Stimulated activated CD4-positive, alpha-beta T cell treated with anti-CD3 and anti-CD28 coated beads, Interleukin-1b, Interleukin-23, amount 100 ng/mL, for 1 hour (primary cell): ENCODE data around the gene CUZD1.

ENCODE experiments used
- DNase-seq, 2 donors: peaks; one replicate each; pipeline ENCODE4 v3.0.0-alpha.2; 2020; ENCODE audit warnings: low read depth in 2 of 2

Gene CUZD1

DNA sequence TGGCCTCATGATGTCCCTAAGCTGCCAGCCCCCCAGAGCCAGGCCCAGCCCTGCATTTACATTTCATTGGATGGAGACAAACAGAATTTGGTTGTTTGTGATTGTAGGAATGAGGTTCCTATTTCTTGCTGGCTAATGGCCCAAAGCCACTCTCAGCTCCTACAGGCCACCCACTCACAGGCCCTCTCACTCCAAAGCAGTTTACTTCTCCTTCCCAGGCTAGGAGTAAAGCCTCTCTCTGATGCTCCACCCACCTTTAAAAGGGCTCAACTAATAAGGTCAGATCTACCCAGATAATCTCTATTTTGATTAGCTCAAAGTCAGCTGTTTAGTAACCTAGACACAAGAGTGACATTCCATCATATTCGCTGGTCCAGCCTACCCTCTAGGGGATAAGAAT lies 11.2 kb upstream of the CUZD1 start:
- no peak for DNase-seq

DNA sequence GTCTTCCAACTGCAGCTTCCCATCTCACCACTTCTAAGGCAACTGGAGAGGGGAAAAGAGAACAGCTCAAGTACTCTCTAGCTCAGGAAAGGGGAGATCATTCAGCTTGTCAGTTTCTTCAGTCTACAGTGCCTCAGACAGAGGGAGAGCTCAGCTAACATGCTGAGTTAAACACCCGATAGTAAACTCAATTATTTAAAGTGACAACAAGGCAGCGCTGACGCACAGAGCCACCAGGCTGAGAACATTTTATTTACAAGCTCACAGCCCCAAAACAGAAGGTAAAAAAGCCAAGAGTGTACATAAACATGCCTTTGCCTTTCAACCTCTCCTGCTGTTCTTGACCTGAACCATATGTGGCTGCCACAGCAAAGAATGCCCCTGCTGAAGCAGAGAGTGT lies 10.1 kb upstream of the CUZD1 start:
- no peak for DNase-seq

DNA sequence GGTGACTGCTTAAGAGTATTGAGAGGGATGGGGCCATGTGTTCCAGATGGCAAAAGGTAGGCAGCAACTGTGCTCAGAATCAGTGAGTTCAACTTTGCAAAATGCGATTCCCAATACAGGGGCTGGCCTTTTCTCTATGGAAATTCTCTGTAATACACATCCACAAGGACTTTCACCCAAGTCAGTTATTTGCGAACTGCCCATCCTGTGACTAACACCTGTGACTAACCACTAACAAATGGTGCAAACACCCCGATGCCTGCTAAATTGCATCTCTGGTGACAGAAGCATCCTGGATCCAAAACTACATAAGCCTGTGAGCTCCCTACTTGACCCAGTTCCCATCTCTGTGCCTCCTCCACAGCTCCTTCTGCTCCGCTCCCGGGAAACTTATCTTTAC lies 9.0 kb upstream of the CUZD1 start:
- no peak for DNase-seq

DNA sequence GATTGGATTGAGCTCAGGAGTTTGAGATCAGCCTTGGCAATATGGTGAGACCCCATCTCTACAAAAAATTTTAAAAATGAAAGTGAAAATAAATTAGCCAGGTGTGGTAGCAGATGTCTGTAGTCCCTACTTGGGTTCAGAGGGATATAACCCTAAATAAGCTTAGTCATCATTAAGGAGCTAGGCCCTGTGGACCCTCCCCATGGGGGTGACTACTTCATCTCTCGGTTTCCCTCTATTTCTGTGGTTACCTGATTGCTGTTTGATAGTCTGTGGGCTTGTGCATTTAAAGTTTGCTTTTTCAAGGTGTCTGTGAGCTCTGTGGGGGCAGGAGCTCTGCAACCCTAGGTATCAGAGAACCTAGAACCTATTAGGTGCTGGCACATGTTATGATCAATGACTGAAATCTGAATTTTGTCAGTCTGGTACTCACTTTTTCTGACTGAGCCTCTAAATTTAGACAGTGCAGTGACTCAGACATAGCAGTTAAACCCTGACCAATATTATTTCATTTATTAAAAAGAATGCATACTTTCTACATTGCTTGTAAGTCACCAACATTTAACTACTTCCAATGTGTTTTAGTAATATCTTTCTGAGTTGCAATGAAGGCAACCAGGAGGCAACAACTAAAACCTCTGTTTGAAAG lies 8.1 kb upstream of the CUZD1 start:
- DNase-seq, result no peak

DNA sequence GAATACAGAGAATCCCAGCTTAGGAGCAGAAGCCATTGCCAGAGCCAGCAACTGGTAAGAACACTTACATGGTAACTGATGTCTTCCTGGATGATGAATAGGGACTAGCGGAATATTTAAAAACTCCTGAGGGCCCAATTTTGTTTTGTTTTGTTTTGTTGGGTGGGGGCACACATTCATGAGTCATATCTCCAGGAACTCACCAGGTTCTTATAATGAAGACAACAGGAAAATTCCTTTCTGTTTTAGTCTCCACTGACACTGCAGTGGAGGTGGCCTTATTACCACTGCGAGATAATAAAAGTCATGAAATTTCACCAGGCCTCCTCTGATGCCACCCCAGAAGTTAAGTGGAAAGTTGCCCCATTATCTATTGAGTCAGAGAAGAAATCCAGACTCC lies 6.6 kb upstream of the CUZD1 start:
- no peak for DNase-seq

DNA sequence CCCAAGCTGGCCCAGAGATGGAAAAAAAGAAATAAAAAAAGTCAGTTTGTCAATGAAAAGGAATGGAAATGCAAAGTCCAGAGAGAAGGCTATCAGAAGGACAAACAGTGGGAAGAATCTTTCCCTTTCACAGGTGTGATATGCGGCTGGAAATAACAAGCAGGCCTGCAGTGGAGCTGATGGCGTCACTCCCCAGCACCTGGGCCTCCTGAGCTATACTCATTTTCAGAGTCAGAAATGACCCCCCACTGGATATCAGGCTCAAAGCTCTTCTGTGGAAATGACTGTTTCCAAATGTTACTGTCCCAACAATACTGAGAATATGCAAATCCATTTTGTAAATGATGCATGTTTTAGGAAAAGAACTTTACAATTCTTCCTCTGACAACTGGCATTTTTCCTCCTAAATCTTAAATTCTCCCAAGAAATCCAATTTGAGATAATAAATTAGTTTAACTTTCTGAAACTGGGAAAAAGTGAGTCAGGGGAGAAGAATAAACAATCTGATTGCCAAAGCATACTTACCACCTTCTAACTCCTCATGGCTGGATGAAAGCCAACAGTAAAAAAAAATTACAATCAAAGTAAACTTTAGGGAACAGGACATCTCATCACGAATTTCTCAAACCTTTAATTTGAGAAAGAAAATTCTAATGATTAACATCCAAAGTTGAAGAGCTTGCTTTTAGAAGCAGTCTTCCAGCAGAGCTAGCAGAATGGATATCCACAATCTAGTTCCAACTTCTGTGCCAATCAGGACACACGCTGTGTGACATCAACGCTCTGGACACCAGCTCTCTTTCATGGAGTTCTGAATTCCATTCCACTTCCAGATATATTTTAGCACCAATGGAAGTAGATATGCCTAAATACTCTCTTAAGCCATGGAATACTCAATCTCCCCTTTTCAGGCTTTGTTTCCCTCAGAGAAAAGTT lies 5.3 kb upstream of the CUZD1 start:
- DNase-seq, result no peak

DNA sequence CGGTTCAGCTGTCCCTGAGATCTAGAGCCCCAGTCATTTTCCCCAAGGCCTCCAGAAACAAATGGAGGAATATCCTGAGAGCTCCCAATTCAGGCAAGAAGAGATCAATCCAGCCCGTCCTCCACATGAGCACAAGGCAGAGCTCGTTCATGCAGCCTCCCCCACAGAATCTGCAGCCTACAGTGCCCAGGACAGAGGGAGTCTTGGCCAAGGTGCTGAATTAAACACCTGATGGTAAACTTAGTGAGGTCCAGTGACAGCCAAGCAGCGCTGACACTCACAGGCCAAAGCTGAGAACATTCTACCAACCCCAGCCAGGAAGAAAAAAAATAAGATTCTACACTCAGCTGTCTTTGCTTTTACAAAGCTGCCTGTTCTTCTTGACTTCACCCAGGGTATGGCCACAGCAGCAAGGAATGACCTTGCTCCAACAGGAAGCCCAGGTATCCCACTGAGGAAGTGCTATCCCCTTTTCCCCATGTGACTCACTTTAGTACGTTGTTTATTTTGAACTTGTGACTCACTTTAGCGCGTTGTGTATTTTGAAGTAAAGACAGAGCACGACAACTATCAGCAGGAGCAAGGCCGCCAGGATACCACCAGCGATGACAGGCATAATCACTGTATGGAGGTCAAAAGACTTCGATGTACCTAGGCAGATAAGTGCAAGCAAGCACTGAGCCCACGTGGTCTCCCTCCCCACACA lies 4.4 kb upstream of the CUZD1 start:
- no peak for DNase-seq

DNA sequence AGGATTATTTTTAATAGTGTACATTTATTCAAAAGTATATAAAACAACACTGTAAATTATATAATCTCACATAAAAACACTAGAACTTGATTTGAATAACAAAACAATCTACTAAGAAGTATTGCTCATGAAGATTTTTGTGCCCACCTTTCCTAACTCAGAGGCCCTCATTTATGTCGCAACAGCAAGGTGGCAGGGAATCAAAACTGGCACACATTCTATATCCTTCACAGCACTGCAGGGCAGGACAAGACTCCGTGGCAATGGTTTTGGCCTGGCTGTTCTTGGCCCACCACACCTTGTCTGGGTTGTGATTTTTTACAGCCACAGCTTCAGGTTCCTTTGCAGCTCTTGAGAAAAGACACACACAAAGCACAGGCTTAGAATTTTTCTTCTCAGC lies 3.4 kb upstream of the CUZD1 start:
- no peak for DNase-seq

DNA sequence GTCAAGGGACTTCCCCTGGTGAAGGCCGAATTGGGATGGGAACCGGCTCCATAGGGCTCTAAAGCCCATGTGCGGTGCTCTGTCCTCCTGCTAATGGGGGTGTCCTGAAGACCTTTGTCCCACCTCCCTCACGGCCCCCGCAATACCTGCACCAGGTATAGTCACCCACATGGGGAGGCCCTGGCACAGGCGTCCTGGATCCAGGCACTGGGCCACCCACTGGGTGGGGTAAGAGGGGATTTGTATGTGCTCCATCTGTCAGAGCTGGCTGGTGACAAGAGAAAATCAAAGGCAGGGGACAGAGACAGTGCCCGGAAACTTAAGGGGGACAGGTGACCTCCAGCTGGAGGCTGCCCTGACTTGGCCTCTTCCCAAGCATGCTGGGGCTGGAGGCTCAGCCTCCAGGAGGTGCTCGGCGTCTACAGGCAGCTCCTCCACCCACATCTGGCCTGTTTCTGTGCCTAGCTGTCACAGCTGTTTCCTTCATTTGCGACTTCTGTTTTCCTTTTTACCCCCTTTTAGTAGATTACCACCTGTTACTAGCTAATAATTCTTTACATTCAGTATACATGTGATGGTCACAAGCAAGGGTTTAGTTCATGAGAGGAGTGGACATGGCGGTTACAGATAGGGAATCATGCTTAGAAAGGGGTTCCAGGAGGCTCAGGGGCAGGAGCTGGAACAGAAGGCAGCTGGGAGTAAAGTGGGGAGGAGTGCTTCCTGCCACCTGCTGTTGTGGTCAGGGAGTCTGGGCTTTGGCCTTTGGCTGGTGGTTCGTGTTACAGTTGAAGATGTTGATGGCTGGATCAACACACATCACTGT lies 2.3 kb upstream of the CUZD1 start:
- no peak for DNase-seq

DNA sequence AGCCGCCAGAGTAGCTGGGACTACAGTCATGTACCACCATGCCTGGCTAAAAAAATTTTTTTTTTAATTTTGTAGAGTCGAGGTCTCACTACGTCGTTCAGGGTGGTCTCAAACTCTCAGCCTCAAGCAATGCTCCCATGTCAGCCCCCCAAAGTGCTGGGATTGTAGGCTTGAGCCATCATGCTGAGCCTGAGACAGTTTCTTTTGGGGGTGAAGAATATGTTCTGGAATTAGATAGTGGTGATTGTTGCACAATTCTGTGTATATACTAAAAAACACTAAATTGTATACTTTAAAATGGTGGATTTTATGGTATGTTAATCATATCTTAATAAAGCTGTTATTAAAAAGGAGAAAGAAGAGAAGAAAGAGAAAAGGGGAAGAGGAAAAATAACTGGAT lies 1.5 kb downstream of the CUZD1 start:
- no peak for DNase-seq

DNA sequence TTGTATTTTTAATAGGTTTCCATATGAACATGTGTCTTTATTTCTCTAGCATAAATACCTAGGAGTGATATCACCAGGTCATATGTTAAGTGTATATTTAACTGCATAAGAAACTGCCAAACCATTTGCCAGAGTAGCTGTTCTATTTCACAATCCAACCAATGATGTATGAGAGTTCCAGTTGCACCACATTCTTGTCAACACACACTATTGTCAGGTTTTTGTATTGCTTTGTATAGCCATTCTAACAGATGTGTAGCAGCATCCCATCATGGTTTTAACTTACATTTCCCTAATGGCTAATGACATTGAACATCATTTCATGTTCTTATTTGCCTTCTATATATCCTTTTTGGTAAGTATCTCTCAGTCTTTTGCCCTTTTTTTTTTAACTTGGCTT lies 4.1 kb downstream of the CUZD1 start:
- DNase-seq, result no peak

DNA sequence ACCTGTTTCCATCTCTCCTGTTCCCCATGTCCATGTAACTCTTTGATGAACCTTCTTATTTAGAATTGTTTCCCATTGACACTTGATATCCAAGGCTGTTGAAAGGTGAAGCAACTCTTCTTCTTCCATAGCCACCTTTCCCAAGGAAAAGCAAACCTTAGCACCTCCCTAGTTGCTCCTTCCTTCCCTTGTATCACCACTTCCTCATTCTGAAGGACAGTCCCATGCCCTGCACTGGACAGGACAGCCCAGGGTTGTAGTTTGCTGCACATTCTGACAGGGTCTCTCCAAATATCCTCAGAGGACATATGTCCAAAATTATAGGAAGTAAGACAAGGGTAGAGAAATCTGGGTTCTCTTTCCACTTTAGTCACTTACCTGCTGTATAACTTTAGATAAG lies 6.2 kb downstream of the CUZD1 start:
- DNase-seq, result no peak

DNA sequence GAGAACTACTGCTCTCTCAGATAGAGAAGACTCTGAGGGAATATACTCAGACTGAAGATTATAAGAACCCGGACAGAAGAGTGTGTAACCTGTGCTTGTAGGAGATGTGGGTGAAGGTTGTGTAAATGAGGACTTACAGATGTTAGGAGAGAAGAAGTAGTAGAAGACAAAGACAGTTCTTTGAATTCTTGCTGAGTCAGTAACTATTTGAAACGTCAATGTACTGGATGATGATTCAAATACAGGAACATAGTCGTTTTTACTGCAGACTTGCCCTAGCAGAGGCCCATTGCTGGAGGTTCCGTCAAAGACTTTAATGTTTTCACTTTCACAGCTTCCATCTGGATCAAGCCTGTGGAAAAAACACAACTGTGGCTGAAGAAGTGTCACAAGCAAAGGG lies 6.8 kb downstream of the CUZD1 start:
- no peak for DNase-seq

DNA sequence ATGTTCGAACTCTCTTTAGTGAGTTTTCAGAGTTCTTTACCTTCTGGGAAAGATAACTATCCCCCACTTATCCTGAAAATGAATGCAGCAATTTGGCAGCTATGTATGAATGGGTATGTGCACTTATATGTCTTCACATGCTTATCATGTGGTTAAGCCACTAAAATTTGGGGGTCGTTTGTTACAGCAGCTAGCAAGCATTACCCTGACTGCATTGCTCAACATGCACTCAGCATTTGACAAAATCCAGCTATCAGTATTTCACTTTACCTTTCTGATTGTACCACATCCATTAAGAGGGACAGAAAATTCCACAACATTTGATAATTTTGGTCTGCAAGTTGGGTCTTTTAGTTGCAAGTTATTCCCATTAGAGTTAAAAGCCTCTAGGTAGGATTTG lies 9.7 kb downstream of the CUZD1 start:
- no peak for DNase-seq

DNA sequence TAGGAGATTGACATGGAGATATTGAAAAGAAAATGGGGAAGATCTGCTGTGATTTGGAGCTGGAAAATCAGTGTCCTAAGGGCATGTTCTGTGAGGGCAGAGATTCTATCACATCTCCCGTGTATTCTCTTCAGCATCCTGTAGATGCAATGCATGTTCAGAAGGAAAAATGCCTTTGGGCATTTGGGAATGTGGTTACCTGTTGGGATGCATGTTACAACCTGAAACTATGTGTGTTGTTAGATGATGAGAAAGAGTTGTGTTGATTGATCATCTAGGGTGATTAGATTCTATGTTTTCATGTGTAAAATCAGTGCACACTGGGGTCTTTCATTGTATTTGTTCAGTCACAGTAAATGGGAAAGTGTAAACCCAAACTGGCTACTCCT lies 14.7 kb downstream of the CUZD1 start:
- no peak for DNase-seq

DNA sequence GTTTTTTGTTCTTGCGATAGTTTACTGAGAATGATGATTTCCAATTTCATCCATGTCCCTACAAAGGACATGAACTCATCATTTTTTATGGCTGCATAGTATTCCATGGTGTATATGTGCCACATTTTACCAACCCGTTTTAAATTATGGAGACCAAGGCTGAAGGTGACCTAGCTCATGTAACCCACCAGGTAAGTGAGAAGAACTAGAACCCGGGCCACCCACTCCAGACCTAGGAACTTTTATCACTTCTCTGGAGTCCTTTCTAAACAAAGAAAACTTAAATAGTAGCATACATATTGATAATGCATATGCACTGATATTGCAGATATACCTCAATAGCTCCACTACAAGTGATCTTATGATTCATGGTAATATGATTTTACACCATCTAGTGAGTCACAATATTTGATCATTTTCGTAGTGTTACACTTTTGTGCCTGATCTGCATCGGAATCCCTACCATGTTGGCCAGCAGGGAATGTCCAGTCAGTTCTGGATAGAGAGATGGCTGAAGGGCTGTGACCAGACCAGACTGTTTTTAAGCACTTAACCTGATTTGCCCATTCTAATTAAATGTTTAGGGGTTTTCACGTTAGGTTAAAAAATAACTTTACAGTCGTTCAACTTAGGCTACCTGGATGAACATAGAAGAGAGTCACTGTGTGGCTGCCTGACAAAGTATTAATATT lies 15.2 kb downstream of the CUZD1 start:
- no peak for DNase-seq

DNA sequence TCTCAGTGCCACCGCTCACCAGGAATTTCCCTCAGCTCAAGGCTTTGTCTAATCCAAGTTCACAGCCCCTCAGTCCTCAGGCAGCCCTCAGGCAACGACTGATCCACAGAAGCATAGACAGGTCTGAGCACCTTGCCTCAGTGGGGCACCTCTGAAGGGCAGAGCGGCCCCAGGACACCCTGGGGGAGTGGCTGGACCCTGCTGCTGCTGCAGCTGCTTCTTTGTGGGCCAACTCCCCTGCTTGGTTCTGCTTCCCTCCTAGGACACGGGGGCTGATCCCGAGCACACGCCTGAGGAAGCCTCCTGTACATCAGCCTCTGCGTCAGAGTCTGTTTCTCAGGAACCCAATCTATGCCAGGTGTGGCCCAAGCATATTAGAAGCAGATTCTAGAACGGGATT lies 16.2 kb downstream of the CUZD1 start:
- DNase-seq, result no peak

DNA sequence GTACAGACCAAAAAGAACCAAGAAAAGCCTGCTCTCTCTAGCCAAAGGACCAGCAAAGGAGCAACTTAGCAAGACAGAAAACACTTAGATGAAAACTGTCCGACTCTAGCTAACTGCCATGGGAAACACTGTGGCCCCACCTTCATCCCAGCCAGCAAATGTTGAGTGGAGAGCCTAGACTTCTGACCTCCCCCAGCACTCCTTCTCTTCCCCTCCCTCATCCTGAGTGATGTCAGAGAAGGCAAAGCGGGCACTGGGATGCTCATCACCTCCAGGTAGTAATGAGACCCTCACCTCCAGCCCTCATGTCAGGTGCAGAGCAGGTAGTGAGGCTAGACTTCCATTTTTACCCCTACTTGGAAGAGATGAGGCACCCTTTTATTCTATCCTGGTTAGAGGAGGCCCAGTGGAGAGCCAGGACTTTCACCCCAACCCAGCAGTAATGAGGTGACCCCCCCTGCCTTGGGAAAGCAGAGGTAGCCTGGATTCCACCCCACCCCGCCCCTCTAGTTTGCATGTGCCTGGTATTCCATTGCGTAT lies 16.9 kb downstream of the CUZD1 start:
- no peak for DNase-seq

DNA sequence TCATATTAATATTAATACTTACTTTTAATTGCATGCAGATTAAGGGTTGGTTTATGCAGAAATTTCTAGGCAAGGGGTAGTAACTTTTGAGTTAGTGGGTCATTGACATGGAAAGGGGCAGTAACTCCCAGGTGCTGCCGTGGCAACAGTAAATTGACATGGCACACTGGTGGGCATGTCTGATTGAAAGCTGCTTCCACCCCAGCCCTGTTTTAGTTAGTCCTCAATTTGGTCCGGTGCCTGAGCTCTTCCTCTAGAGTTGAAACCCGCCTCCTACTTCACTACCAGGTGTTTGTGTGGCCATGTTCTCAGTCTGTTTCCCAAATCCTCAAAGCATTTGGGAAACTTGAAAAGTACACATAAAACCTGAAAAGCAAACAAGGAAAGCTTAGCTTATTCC lies 18.4 kb downstream of the CUZD1 start:
- DNase-seq, result no peak

DNA sequence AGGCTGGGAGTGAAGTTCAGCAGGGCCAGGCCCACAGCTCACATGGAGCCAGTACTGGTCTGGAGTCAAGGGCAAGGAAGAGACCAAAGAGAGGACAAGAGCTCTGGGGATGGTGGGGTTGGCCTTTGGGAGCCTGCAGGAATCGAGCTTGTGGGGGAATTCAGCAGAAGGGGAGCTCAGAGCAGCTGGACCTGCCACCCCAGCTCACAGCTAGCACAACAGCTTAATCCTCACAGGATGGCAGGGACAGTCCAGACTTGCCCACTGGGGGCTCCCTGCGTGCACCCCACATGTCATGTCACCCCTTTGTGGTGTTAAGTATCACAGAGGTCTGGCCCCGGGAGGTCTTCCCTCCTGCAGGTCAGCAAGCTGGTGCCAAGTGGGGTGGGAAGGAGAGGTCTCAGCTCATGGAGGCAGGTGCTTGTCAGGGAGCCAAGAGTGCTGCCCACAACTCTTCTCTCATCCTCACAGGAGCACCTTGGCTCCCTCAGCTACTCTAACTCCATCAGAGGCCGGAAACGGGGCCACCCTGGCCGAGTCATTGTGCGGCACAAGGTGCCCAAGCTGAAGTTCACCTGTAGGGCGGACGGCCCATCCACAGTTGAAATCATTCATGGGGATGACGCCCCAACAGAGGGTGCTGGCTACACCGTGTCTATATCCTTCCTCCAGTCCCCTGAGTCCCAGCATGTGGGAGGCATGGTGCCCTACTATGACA lies 22.5 kb downstream of the CUZD1 start:
- DNase-seq, result no peak
